ENCODE results near the gene NOXO1.

Gene NOXO1

DNA sequence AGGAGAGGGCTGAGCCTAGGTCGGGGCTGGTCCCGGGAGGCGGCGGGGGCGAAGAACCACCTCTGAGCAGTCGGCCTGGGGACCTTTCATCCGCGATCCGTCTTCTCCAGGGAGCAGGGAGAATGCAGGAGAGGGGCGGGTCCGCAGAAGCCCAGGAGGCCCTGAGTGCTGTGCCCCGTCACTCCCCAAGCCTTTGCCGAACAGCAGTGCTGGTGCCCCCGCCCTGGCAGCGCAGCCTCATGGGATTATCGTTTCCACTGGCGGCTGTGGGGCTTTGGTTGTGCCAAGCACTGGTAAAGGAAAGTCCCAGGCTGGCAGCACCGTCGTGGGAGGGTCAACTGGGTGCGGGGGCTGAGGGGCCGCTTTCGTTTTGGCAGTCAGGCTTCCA is 8.8 kb downstream of the NOXO1 start:
- Histone ChIP-seq H3K27me3 (ENCODE audit: insufficient read depth, low read length) (no peaks in the 10 kb centered on the region), H4K91ac (ENCODE audit: low read depth, low read length) (peak overlapping the region; percentile 87), H2BK12ac (ENCODE audit: low read length) (no peak overlapping the region), H3K14ac (ENCODE audit: low read length) (peak overlapping the region; percentile 84), H4K8ac (ENCODE audit: low read depth, low read length) (peak overlapping the region; percentile 97), H3K9me3 (ENCODE audit: insufficient read depth, low read depth, low read length) (no peaks in the 10 kb centered on the region), H3K9ac (ENCODE audit: low read length) (peak overlapping the region; percentile 89), H3K36me3 (ENCODE audit: control insufficient read depth in 1 of 2, insufficient read depth in 2 of 2, low read length in 2 of 2) (peaks cover 34% of the 10 kb centered on the region in 2 experiments), H3K27ac (ENCODE audit: low read depth, low read length) (no peak overlapping the region), H3K23ac (ENCODE audit: low read length) (no peak overlapping the region), H3K18ac (ENCODE audit: low read length) (peak overlapping the region; percentile 63), H3K79me1 (ENCODE audit: low read length) (peaks cover 7% of the 10 kb centered on the region), H3K4ac (ENCODE audit: low read depth, low read length) (peak overlapping the region; percentile 76), H3K4me2 (ENCODE audit: low read length) (peak overlapping the region; percentile 92), H2AK5ac (ENCODE audit: low read length) (peak overlapping the region; percentile 54), H2BK5ac (ENCODE audit: low read depth, low read length, poor library complexity) (peak overlapping the region; percentile 37), H2AFZ (ENCODE audit: insufficient read depth, low read length, poor library complexity) (peak overlapping the region; percentile 46), H3K4me3 (ENCODE audit: low read depth, low read length) (peak overlapping the region; percentile 90), H2BK120ac (ENCODE audit: insufficient read depth, low read length, poor library complexity) (peak overlapping the region; percentile 8), H3K79me2 (ENCODE audit: control insufficient read depth, insufficient read depth, low read length, poor library complexity) (peaks cover 11% of the 10 kb centered on the region), H4K12ac (ENCODE audit: low read depth, low read length) (peak overlapping the region; percentile 87), H3K4me1 (ENCODE audit: control insufficient read depth in 1 of 2, insufficient read depth in 2 of 2, low read length in 2 of 2) (peaks cover 10 to 11% of the 10 kb centered on the region in 2 experiments)
- DNase-seq: peak; percentile 24 to 27
- WGBS (ENCODE audit: extremely low coverage, insufficient coverage, insufficient read length): no CpG with 5 or more reads among the region's 22 CpGs

DNA sequence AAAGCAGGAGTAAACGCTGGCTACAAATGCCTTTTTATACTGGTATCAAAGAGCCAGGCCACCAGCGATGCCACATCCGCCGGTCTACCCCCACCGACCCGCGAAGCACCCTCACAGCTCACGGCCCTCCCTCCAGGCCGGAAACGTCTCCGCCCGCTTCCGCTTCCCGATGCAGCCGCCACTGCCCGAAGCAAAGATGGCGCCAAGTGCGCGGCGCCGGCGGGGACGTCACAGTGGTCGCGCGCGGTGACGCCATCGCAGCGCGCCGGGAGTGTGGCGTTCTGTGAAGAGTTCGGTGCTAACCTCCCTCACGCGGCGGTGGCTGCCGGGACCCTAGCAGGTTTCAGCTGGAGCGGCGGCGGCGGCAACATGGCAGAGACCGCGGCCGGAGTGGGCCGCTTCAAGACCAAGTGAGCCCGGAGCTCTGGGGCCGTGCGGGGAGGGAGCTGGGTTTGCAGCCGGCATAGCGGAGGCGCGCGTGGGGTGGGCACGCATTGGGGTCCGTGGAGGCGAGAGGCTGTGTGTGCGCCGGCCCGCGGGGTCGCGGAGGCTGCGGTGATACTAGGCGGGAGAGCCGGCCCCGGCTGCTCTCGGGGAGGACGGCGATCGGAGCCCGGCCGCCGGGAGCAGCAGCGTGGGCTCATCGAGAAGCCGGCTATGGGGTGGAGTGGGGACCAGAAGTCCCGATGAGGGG is 9.3 kb downstream of the NOXO1 start, which contains the start of gene TBL3:
TBL3 (plus strand) TSS at position 258 of the 694 bp plus-strand sequence; CDS start at position 370, 112 bp downstream.
- H3K14ac ChIP-seq (ENCODE audit: low read length): peak within 1 kb of the TSS; percentile 84
- no peak within 1 kb of the TSS for H3K23ac ChIP-seq (ENCODE audit: low read length)
- peak within 1 kb of the TSS; percentile 57 for H2BK120ac ChIP-seq (ENCODE audit: insufficient read depth, low read length, poor library complexity)
- peak within 1 kb of the TSS; percentile 94 for H4K12ac ChIP-seq (ENCODE audit: low read depth, low read length)
- peak within 1 kb of the TSS; percentile 46 for H2AFZ ChIP-seq (ENCODE audit: insufficient read depth, low read length, poor library complexity)
- WGBS (ENCODE audit: extremely low coverage, insufficient coverage, insufficient read length): no CpG with 5 or more reads among the region's 78 CpGs
- peak within 1 kb of the TSS; percentile 37 for H2BK5ac ChIP-seq (ENCODE audit: low read depth, low read length, poor library complexity)
- H3K27ac ChIP-seq (ENCODE audit: low read depth, low read length): peak within 1 kb of the TSS; percentile 67
- peak within 1 kb of the TSS; percentile 92 for H3K4me2 ChIP-seq (ENCODE audit: low read length)
- H2BK12ac ChIP-seq (ENCODE audit: low read length): no peak within 1 kb of the TSS
- H3K9me3 ChIP-seq (ENCODE audit: insufficient read depth, low read depth, low read length): no peaks in the 10 kb centered on the region
- peak within 1 kb of the TSS; percentile 89 for H3K9ac ChIP-seq (ENCODE audit: low read length)
- no peaks in the 10 kb centered on the region for H3K27me3 ChIP-seq (ENCODE audit: insufficient read depth, low read length)
- peak within 1 kb of the TSS; percentile 90 for H3K4me3 ChIP-seq (ENCODE audit: low read depth, low read length)
- peak within 1 kb of the TSS; percentile 76 for H3K4ac ChIP-seq (ENCODE audit: low read depth, low read length)
- peak within 1 kb of the TSS; percentile 97 for H4K8ac ChIP-seq (ENCODE audit: low read depth, low read length)
- peaks cover 29% of the 10 kb centered on the region in 2 experiments for H3K36me3 ChIP-seq (ENCODE audit: control insufficient read depth in 1 of 2, insufficient read depth in 2 of 2, low read length in 2 of 2)
- H4K91ac ChIP-seq (ENCODE audit: low read depth, low read length): peak within 1 kb of the TSS; percentile 89
- peaks cover 11% of the 10 kb centered on the region for H3K79me2 ChIP-seq (ENCODE audit: control insufficient read depth, insufficient read depth, low read length, poor library complexity)
- peak within 1 kb of the TSS; percentile 84 for H3K18ac ChIP-seq (ENCODE audit: low read length)
- peaks cover 7% of the 10 kb centered on the region for H3K79me1 ChIP-seq (ENCODE audit: low read length)
- DNase-seq: peak; percentile 92 to 99
- H2AK5ac ChIP-seq (ENCODE audit: low read length): peak within 1 kb of the TSS; percentile 80
- peaks cover 10 to 11% of the 10 kb centered on the region in 2 experiments for H3K4me1 ChIP-seq (ENCODE audit: control insufficient read depth in 1 of 2, insufficient read depth in 2 of 2, low read length in 2 of 2)

DNA sequence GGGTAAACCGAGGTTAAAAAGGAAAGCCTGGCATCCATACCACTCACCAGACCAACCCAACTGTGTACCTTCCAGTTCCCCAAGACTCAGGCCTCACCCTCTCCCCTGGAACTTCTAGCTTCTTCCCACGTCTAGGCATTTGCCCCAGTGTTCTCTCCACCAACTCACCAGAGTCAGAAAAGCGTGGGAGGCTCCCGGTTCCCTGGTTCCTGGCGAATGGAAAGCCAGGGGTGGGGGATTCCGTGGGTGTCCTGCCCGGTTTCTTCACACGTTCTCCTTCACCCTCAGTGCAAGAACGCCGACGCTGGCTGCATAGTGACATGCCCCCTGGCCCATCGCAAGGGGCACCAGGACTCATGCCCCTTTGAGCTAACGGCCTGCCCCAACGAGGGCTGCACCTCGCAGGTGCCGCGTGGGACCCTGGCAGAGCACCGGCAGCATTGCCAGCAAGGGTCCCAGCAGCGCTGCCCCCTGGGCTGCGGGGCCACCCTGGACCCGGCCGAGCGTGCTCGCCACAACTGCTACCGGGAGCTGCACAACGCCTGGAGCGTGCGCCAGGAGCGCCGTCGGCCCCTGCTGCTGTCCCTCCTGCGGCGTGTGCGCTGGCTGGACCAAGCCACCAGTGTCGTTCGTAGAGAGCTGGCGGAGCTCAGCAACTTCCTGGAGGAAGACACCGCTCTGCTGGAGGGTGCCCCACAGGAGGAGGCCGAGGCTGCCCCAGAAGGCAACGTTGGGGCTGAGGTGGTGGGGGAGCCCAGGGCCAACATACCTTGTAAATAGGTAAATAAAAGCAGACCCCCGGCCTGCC is 12.9 kb downstream of the NOXO1 start:
- Histone ChIP-seq H3K4me3 (ENCODE audit: low read depth, low read length) (no peak overlapping the region), H4K8ac (ENCODE audit: low read depth, low read length) (no peak overlapping the region), H2AFZ (ENCODE audit: insufficient read depth, low read length, poor library complexity) (no peak overlapping the region), H4K91ac (ENCODE audit: low read depth, low read length) (no peak overlapping the region), H2BK120ac (ENCODE audit: insufficient read depth, low read length, poor library complexity) (no peak overlapping the region), H3K27me3 (ENCODE audit: insufficient read depth, low read length) (no peaks in the 10 kb centered on the region), H2BK12ac (ENCODE audit: low read length) (no peak overlapping the region), H3K9me3 (ENCODE audit: insufficient read depth, low read depth, low read length) (no peaks in the 10 kb centered on the region), H3K79me1 (ENCODE audit: low read length) (peaks cover 15% of the 10 kb centered on the region), H3K4me1 (ENCODE audit: control insufficient read depth in 1 of 2, insufficient read depth in 2 of 2, low read length in 2 of 2) (peaks cover 16 to 18% of the 10 kb centered on the region in 2 experiments), H3K14ac (ENCODE audit: low read length) (no peak overlapping the region), H3K9ac (ENCODE audit: low read length) (no peak overlapping the region), H3K4me2 (ENCODE audit: low read length) (no peak overlapping the region), H2BK5ac (ENCODE audit: low read depth, low read length, poor library complexity) (no peak overlapping the region), H3K4ac (ENCODE audit: low read depth, low read length) (no peak overlapping the region), H2AK5ac (ENCODE audit: low read length) (no peak overlapping the region), H3K79me2 (ENCODE audit: control insufficient read depth, insufficient read depth, low read length, poor library complexity) (peaks cover 29% of the 10 kb centered on the region), H4K12ac (ENCODE audit: low read depth, low read length) (no peak overlapping the region), H3K18ac (ENCODE audit: low read length) (no peak overlapping the region), H3K23ac (ENCODE audit: low read length) (no peak overlapping the region), H3K36me3 (ENCODE audit: control insufficient read depth in 1 of 2, insufficient read depth in 2 of 2, low read length in 2 of 2) (peaks cover 6% of the 10 kb centered on the region in 2 experiments), H3K27ac (ENCODE audit: low read depth, low read length) (no peak overlapping the region)
- WGBS (ENCODE audit: extremely low coverage, insufficient coverage, insufficient read length): no CpG with 5 or more reads among the region's 41 CpGs
- no peak for DNase-seq

DNA sequence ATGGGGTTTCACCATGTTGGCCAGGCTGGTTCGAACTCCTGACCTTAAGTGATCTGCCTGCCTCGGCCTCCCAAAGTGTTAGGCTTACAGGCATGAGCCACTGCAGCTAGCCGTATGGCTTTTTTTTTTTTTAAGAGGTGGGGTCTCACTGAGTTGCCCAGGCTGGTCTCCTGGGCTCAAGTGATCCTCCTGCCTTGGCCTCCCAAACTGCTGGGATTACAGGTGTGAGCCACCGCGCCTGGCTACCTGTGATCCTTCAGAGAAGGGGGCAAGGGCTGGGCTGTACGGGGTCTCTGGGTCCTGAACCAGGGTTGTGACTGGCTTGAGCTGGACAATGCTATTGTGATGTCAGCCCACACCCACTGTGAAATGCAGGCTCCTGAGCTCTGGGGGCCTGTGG is 14.8 kb downstream of the NOXO1 start, which contains the start of gene RNF151:
RNF151 (plus strand) TSS at position 397 of the 400 bp plus-strand sequence. CDS start 26 bp downstream, outside the sequence.
- Histone ChIP-seq H4K8ac (ENCODE audit: low read depth, low read length) (no peak within 1 kb of the TSS), H2BK5ac (ENCODE audit: low read depth, low read length, poor library complexity) (no peak within 1 kb of the TSS), H4K91ac (ENCODE audit: low read depth, low read length) (no peak within 1 kb of the TSS), H3K4me3 (ENCODE audit: low read depth, low read length) (peak within 1 kb of the TSS; percentile 97), H3K9me3 (ENCODE audit: insufficient read depth, low read depth, low read length) (no peaks in the 10 kb centered on the region), H3K18ac (ENCODE audit: low read length) (no peak within 1 kb of the TSS), H2AFZ (ENCODE audit: insufficient read depth, low read length, poor library complexity) (no peak within 1 kb of the TSS), H3K36me3 (ENCODE audit: control insufficient read depth in 1 of 2, insufficient read depth in 2 of 2, low read length in 2 of 2) (peaks cover 23 to 24% of the 10 kb centered on the region in 2 experiments), H3K4me2 (ENCODE audit: low read length) (peak within 1 kb of the TSS; percentile 87), H4K12ac (ENCODE audit: low read depth, low read length) (no peak within 1 kb of the TSS), H3K79me1 (ENCODE audit: low read length) (peaks cover 8% of the 10 kb centered on the region), H3K4ac (ENCODE audit: low read depth, low read length) (peak within 1 kb of the TSS; percentile 90), H3K27me3 (ENCODE audit: insufficient read depth, low read length) (no peaks in the 10 kb centered on the region), H3K23ac (ENCODE audit: low read length) (no peak within 1 kb of the TSS), H2BK120ac (ENCODE audit: insufficient read depth, low read length, poor library complexity) (no peak within 1 kb of the TSS), H3K79me2 (ENCODE audit: control insufficient read depth, insufficient read depth, low read length, poor library complexity) (peaks cover 19% of the 10 kb centered on the region), H3K9ac (ENCODE audit: low read length) (peak within 1 kb of the TSS; percentile 100), H2BK12ac (ENCODE audit: low read length) (no peak within 1 kb of the TSS), H3K14ac (ENCODE audit: low read length) (no peak within 1 kb of the TSS), H3K4me1 (ENCODE audit: control insufficient read depth in 1 of 2, insufficient read depth in 2 of 2, low read length in 2 of 2) (peaks cover 10 to 13% of the 10 kb centered on the region in 2 experiments), H3K27ac (ENCODE audit: low read depth, low read length) (no peak within 1 kb of the TSS), H2AK5ac (ENCODE audit: low read length) (no peak within 1 kb of the TSS)
- DNase-seq: no peak
- no CpG with 5 or more reads among the region's 6 CpGs for WGBS (ENCODE audit: extremely low coverage, insufficient coverage, insufficient read length)

Data from trophoblast cell (in vitro differentiated cells and primary cell).